Activated T-helper 9 cell treated with anti-CD3 and anti-CD28 coated beads, Interleukin-2, amount 50 U/mL, for 16 hours (primary cell): ENCODE data around the gene TMEM198.

Experiments used
- DNase-seq: peaks from one replicate; pipeline ENCODE4 v3.0.0-alpha.2; 2020; ENCODE audit warnings: low read depth

Gene TMEM198, protein sequence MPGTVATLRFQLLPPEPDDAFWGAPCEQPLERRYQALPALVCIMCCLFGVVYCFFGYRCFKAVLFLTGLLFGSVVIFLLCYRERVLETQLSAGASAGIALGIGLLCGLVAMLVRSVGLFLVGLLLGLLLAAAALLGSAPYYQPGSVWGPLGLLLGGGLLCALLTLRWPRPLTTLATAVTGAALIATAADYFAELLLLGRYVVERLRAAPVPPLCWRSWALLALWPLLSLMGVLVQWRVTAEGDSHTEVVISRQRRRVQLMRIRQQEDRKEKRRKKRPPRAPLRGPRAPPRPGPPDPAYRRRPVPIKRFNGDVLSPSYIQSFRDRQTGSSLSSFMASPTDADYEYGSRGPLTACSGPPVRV

DNA sequence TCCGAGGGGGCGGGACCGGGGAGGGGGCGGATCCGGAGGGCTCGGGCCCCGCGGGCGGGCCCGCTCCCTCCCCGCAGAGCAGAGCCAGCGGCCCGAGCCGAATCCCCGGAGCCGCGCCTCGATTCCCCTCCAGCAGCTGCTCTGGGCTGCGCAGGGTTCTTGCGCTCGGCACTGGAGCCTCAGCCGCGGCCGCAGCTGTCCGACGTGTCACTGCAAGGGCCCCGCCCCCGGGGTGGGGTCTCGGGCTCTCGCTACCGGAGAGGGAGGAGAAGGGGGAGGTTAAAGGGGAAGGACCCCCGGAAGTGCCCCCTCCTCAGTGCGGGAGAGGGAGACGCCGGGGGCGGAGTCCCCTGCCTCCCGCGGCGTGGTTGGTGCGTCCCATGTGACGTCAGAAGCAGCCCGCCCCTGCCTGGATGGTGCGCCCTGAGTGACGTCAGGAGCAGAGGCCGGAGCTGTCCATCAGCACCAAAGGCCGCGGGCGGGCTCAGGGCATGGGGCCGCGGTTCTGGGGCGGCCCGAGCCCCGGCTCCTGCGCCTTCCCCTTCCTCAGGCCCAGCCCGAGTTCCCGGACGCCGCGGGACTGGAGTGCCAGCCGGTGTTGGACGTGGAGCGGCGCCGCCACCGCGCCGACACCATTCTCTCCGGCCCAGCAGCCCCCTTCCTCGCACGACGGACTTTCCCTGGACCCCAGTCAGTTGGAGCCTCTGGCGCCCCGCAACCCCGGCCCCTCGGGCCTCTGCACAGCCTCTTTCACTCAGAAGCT is at the start of gene TMEM198, which contains the start of gene CHPF:
Gene TMEM198, plus strand, starts transcription at position 433 of the 763 bp plus-strand sequence. CDS start 700 bp downstream, outside the sequence.
Gene CHPF, minus strand, starts transcription at position 214 of the 763 bp plus-strand sequence. CDS start 271 bp downstream, outside the sequence.
- DNase-seq, result peak; percentile 90

DNA sequence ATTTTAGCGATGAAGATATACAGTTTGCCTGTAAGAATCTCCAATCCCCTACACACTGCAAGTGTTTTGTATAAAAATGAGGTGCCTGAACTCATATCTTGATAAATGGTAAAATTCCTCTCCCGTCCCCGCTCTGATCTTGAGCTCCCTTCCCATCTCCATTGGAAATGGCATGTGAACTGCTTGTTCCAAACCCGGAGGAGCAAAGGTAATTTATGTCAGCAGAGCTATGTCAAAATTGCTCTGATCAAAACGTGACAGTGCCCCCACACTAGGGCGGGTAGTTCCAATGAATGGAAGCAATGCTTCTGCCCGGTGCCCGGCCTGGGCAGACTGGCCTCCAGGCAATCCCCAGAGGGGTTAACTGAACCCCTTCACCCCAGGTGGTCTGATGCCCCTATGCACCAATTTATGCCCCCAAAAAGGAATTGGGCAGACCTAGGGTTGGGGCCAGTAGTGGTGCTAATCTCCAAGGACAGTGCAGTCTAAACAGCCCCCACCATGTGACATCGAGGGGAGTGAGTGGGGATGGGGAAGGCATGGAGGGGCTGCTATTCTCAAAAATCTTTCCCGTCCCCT is 48.8 kb upstream of the TMEM198 start:
- DNase-seq, result no peak

DNA sequence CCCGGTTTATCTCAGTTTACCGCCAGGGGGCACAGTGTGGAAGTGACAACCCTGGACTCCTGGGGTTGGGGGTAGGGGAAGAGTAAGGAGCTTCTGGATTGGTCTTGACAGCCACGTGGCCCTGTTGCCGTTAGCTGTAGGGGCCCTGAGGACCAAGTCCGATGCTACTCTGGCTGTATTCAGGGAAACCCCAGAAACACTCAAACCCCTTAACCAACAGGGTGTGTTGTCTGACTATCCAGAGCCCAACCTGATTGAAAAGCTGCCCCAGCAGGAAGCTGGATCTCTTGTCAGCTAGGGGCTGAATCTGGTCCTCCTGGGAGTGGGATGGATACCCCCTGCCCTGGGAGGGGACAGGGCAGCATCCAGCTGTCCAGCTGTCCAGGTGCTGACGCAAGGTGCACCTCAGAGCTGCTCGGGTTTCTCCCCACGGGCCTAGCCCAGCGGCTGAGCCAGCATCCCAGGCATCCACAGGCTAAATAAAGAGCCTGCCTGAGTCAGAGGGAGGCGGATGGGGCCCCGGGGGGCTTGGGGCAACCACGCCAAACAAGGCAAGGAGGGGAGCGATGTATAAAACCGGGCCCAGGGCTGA is 48.2 kb upstream of the TMEM198 start:
- DNase-seq, result peak; percentile 28

DNA sequence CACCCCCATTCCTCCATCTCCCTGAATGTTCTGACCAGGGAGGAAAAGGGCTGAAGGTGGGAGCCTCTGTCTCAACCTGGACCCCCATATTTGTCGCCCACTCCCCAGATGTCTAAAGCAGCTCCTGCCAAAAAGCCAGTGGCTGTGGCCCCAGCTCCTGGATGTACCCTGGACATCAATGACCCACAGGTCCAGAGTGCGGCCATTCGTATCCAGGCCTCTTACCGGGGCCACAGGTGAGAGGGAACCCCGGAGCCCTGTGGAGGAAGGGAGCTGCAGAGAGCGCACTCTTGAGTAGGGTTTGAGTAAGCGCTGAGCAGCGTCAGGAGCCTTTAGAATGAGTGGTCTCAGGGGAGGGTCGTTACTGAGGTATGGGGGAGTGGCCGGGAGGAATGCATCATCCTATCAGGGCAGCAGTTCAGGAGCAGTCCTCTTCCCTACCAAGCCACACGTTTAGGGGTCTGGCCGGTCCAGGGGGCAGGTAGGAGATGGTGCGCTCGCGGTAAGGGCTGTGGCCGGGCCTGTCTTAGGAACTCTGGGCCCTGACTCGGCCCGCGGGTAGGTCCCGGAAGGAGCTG is 47.5 kb upstream of the TMEM198 start:
- no peak for DNase-seq

DNA sequence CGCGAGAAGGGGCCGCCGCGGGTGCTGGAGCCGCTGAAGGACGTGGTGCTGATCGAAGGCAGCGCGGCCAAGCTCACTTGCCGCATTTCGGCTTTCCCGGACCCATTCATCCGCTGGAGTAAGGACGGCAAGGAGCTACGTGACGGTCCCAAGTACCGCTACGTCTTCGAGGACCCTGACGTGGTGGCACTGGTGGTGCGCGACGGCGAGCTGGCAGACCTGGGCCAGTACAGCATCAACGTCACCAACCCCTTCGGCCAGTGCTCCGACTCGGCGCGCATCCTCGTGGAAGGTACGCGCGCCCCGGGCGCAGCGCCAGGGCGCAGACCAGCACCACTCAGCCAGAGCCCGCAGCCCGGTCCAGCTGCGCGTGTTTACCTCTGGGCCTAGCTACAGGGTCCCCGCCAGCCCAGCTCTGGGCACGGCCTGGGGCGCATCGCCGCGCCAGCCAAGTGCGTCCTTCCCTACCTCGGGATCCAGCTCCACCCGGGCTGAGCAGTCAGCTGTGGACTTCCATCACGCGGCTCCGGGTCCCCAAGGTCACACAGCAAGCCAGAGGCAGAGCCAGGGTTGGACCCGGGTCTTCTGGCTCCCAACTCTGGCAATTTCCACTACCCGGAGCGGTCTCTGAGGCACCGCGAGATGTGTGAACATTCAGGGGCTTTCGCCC is 46.9 kb upstream of the TMEM198 start:
- DNase-seq, result no peak

DNA sequence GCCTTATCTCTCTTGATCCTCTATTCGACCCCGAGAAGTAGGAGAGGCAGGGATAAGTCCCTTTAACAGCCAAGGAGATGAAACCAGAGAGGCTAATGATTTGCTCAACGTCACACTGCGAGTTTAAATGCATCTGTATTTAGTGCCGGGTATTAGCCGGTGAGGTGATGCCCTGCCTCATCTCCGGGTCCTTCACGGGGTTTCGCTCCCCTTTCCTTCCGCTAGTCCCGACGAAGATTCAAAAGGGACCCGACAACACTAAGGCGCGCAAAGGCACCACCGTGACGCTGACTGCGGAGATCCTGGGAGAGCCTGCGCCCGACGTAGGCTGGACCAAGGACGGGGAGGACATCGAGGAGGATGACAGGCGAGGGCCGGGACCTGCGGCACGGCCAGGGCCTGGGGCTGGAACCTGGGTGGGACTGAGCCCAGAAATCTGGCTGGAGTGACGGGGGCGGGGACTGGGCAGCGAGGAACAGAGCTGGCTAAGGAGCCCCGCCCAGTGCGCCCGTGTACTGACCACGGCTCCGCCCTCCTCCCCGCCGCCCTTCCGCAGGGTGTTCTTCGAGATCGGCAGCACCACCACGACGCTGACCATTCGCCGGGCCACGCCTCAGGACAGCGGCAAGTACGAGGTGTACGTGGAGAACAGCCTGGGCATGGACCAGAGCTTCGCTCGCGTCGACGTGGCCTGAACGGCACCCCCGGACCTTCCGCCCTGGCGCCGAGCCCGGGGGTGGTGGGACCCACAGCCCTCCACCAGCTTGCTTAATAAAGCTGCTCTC is 46.1 kb upstream of the TMEM198 start:
- DNase-seq, result no peak

- DNase-seq, result peak; percentile 86
Measured at GRCh38 chr2:219498280-219499057, 45.4 kb upstream of the TMEM198 start, which contains the start of gene GMPPA. TSS of gene GMPPA (plus strand) at chr2:219498891. CDS start at chr2:219499976, 1,085 bp downstream.

DNA sequence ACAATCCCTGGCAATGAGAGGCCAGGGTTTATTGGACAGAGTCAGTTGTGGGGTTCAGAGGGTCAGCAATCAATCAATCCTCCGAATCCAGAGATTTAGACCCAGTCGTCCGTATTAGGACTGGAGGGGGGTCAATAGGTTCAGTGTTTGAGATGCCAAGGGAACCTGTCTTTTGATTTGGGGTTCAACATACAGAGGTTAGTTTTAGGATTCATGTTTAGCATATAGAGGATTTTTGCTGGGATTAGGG is 44.8 kb upstream of the TMEM198 start:
- no peak for DNase-seq

DNA sequence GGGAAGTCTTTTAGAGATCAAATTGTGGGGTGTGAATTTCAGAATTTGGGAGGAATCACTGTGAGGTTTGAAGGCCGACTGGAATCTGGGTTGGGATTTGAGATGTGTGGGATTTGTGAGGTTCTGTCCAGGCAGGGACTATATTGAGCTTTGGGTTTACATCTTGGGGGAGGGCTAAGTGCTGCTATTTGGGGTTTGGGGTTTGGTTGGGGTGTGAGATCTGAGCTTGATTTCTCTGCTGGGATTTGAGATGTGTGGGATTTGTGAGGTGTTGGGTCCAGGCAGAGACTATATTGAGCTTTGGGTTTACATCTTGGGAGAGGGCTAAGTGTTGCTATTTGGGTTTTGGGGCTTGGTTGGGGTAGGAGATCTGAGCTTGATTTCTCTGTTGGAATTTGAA is 44.3 kb upstream of the TMEM198 start:
- no peak for DNase-seq

GRCh38 chr2:219500135-219500534 is 43.7 kb upstream of the TMEM198 start:
- no peak for DNase-seq

DNA sequence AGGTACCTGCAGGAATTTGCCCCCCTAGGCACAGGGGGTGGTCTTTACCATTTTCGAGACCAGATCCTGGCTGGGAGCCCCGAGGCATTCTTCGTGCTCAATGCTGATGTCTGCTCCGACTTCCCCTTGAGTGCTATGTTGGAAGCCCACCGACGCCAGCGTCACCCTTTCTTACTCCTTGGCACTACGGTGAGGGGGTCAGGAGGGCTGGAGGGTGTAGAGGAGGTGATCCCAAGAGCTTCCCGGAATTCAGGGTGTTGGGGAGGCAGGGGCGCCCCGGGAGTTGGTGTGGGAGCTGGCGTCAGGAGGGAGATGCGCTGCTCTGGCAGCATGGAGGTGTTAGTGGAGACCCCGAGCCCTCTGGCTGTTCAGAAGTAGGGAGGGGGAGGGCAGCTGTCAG is 42.0 kb upstream of the TMEM198 start:
- no peak for DNase-seq

DNA sequence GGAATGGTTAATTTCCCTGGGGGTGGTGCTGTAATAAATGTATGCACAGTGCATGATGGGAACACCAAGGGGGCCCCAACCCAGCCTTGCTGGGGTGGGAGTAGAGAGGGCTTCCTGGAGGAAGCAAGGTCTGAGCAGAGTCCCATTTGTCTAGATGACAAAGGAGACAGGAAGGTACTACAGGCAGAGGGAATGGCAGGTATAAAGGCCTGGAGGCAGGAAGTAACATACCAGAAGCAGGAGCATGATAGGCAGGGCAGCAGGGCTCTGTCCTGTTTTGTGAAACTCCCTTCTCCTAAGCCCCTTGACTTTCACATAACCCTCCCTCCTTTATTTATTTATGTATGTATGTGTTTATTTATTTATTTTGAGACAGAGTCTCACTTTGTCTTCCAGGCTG is 41.2 kb upstream of the TMEM198 start:
- DNase-seq, result no peak

GRCh38 chr2:219505585-219505984 is 38.2 kb upstream of the TMEM198 start:
- no peak for DNase-seq

DNA sequence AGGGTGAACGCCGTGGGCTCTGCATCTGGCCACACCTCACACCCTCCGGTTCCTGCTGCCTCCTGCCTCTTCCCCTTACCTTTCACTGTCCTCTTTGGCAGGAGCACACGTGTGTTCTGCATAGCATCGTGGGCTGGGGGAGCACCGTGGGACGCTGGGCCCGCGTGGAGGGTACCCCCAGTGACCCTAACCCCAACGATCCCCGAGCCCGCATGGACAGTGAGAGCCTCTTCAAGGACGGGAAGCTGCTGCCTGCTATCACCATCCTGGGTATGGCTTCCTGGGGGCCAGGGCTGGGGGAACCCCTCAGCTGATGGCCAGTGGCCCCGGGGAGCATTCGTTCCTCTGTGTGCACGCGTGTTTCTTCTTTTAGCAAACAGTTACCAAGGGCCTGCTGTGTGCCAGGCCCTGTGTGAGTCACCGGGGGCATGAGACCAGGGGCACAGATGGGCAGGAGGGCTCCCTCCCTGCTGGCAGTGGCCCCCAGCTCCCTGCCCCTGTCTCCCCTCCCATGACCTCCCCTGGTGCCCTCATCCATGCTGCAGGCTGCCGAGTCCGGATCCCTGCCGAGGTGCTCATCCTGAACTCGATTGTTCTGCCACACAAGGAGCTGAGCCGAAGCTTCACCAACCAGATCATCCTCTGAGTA is 37.6 kb upstream of the TMEM198 start:
- DNase-seq, result no peak

GRCh38 chr2:219506802-219507526 is 36.9 kb upstream of the TMEM198 start:
- DNase-seq, result no peak

GRCh38 chr2:219507581-219508443 is 36.0 kb upstream of the TMEM198 start:
- no peak for DNase-seq

GRCh38 chr2:219508444-219508734 is 35.4 kb upstream of the TMEM198 start:
- DNase-seq, result no peak
